ENCODE data around the gene DDRGK1. TPM values are rescaled to one million over a fixed set of nuclear protein-coding genes. Genes with fewer than 3 reads are reported as not detected.
"Not testable (repeated sequence)": the region's sequence is repeated elsewhere in the genome, so short reads cannot be mapped to it uniquely, and the experiment has no call there.

Gene DDRGK1
- total RNA-seq, 1 experiment from 2014 or later, result 57.1 TPM

- DNase-seq (ENCODE audit: low read depth), result no peak
- in situ Hi-C loops (cut with HindIII; ENCODE audit: low pct_unique_long_range_greater_than_20kb, low sequenced_read_pairs), result no loop called here
Measured at GRCh38 chr20:3160418-3160817, 44.1 kb downstream of the DDRGK1 start.

DNA sequence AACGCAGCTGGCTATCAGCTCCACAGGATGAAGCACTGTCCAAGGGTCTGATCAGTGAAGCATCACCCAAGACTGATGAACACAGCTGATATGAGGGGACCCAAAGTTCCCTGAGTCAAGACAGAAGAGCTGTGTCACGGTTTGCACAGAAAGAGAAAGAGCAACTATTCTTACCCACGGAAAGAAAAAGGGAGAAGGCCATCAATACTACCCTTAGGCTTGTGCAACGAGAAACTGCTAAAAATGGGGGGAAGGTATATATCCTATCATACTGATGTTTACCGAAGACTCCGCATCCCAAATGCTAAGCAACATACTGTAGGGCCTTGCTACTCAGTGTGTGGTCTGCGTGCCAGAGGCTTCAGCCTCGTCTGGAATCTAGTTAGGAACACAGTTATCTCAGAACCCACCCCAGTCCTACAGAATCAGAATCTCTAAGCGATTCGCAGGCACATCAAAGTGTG lies 45.5 kb downstream of the DDRGK1 start:
- DNase-seq (ENCODE audit: low read depth), result peak; percentile 28
- in situ Hi-C loops (cut with HindIII; ENCODE audit: low pct_unique_long_range_greater_than_20kb, low sequenced_read_pairs), result no loop called here

- in situ Hi-C loops (cut with HindIII; ENCODE audit: low pct_unique_long_range_greater_than_20kb, low sequenced_read_pairs), result no loop called here
- DNase-seq (ENCODE audit: low read depth), result no peak
Measured at GRCh38 chr20:3157817-3158216, 46.7 kb downstream of the DDRGK1 start.

DNA sequence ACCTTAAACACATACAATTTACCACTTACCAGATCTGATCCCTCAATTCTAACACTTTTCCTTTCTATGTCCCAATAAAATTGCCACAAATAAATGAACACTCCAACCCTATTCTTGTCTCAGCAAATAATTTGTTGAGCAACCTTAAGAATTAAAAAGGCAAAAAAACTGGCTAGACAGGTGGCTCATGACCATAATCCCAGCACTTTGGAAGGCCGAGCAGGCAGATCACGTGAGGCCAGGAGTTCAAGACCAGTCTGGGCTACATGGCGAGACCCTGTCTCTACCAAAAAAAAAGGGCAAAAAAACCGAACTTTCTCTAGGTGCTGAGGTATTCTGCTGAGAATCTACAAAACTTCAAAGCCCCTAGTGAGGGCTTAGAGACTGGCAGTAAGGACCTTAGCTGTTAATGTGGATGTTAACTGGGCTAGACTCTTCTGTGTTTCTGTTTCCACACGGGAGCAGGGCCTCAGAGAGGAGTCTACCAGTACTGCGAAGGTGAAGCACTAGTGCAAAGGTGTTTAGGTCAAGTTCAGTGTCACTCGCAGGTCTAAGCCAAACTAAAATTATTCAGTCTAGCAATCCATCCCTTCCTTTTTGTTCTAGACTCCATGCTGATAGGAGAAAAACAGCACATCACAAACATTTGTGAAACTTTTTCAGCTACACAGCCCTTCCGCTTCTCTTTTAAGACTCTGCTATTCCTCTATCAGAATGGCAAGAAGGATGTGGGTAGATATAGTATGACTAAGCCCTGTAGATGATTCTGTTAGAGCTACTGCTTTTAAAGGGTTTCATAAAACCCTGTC lies 47.5 kb downstream of the DDRGK1 start:
- in situ Hi-C loops (cut with HindIII; ENCODE audit: low pct_unique_long_range_greater_than_20kb, low sequenced_read_pairs), result no loop called here
- no peak for DNase-seq (ENCODE audit: low read depth)

GRCh38 chr20:3152057-3152644 lies 52.3 kb downstream of the DDRGK1 start:
- DNase-seq (ENCODE audit: low read depth); in situ Hi-C loops (cut with HindIII; ENCODE audit: low pct_unique_long_range_greater_than_20kb, low sequenced_read_pairs): not testable (repeated sequence)

GRCh38 chr20:3150908-3151307 lies 53.6 kb downstream of the DDRGK1 start:
- in situ Hi-C loops (cut with HindIII; ENCODE audit: low pct_unique_long_range_greater_than_20kb, low sequenced_read_pairs), result no loop called here

DNA sequence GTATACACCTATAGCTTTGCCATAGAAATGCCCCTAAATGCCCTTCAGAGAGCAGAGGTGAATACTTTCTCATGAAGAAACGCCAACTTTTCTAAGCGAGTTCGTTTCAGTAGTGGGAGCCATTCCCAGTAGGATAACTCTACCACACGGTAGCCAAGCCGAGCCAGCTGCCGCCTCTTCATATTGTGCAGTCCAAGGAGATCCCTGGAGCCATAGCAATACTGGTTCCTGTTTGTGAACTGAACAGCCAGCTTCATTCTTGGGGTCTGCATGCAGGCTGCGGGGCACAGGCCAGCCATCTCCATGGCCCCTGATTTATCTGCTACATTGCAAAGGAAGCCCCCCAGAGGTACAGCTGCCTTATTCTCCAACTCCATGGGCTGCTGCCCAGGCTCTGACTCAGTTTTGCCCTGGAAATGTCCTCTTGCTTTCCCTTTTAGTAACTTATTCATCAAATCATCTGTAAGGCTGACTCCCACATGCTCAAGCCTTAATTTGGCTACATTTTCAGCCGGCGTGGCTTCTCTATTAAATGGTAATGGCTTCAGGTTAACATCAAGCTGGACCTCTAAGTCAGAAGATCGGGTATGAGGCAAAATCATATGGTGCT lies 57.6 kb downstream of the DDRGK1 start:
- in situ Hi-C loops (cut with HindIII; ENCODE audit: low pct_unique_long_range_greater_than_20kb, low sequenced_read_pairs), result no loop called here
- DNase-seq (ENCODE audit: low read depth), result no peak

More at GRCh38 chr20:3150908-3151307, 53.6 kb downstream of the DDRGK1 start:
- DNase-seq (ENCODE audit: low read depth), result no peak

- no peak for DNase-seq (ENCODE audit: low read depth)
- in situ Hi-C loops (cut with HindIII; ENCODE audit: low pct_unique_long_range_greater_than_20kb, low sequenced_read_pairs), result no loop called here
Measured at GRCh38 chr20:3141757-3142156, 62.7 kb downstream of the DDRGK1 start.

Other genes with a start within 250 kb of the DDRGK1 start
- not detected in 2 replicates for gene GNRH2, start 161.1 kb downstream of the DDRGK1 start, total RNA-seq (2014; rRNA removed; shearing (Covaris generic); ENCODE audit: low replicate concordance)
- gene MRPS26, start 158.6 kb downstream of the DDRGK1 start, total RNA-seq (2014; rRNA removed; shearing (Covaris generic); ENCODE audit: low replicate concordance), result 131 and 216 TPM in 2 replicates
- not detected in 2 replicates for gene OXT, start 133.1 kb downstream of the DDRGK1 start, total RNA-seq (2014; rRNA removed; shearing (Covaris generic); ENCODE audit: low replicate concordance)
- not detected in 2 replicates for gene AVP, start 120.0 kb downstream of the DDRGK1 start, total RNA-seq (2014; rRNA removed; shearing (Covaris generic); ENCODE audit: low replicate concordance)
- gene FASTKD5, start 44.8 kb downstream of the DDRGK1 start, total RNA-seq (2014; rRNA removed; shearing (Covaris generic); ENCODE audit: low replicate concordance), result 6.4 and 7.1 TPM in 2 replicates
- gene UBOX5, start 44.8 kb downstream of the DDRGK1 start, total RNA-seq (2014; rRNA removed; shearing (Covaris generic); ENCODE audit: low replicate concordance), result 3.6 and 6.3 TPM in 2 replicates
- gene LZTS3, start 31.1 kb downstream of the DDRGK1 start, total RNA-seq (2014; rRNA removed; shearing (Covaris generic); ENCODE audit: low replicate concordance), result 1.9 and 4.6 TPM in 2 replicates
- gene ITPA, start 4.8 kb upstream of the DDRGK1 start, total RNA-seq (2014; rRNA removed; shearing (Covaris generic); ENCODE audit: low replicate concordance), result 103 and 121 TPM in 2 replicates
- 0.17 and 2.1 TPM in 2 replicates for gene SLC4A11, start 34.5 kb upstream of the DDRGK1 start, total RNA-seq (2014; rRNA removed; shearing (Covaris generic); ENCODE audit: low replicate concordance)
- gene DNAAF9, start 203.0 kb upstream of the DDRGK1 start, total RNA-seq (2014; rRNA removed; shearing (Covaris generic); ENCODE audit: low replicate concordance), result 5.7 and 6.1 TPM in 2 replicates